Measurements from ENCODE around the gene FLACC1. TPM values are rescaled to one million over a fixed set of nuclear protein-coding genes. Genes with fewer than 3 reads are reported as not detected.

The FLACC1 gene
- total and polyA plus RNA-seq, 2 of the 8 experiments (the other 6 are each of a cell fraction or from before 2014, with no cell fraction given) = 0.58 TPM; not detected in 1

DNA sequence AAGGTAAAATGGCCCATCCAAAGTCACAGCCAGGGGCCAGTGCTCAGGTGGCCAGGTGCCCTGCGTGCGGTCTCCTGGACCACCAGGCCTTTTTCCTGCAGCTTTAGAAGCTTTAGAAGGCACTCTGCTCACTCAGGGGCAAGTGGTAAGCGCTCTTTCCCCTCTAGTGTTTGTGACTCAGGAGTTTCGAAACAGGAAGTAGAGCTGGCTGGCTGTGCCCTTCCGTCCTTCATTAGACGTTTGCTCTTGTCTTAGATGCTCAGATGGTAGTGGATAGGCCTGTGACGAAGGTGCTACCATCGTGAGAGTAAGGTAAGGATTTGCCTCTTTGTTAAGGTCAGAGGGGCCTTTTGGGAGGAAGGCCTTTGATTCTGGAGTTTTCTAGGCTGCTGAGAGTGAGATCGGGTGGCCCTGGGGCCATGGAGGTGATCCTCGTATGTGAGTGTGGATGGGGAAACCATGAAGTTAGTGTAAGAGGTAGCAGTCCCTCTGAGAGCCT, 96.8 kb downstream of the FLACC1 start, which contains the start of gene CASP8:
Gene CASP8, plus strand, starts transcription at position 235 of the 499 bp plus-strand sequence. CDS start 5,951 bp downstream, outside the sequence.
- H3K23me2 ChIP-seq (ENCODE audit: low read depth, low read length) = no peaks in the 10 kb centered on the region
- no peak for FAIRE-seq
- no peaks in the 10 kb centered on the region for H3K79me2 ChIP-seq (ENCODE audit: control insufficient read depth in 1 of 2, insufficient read depth in 2 of 2, low read length in 2 of 2)
- no peak within 1 kb of the TSS for H3K14ac ChIP-seq (ENCODE audit: insufficient read length)
- no peak within 1 kb of the TSS for H3K23ac ChIP-seq (ENCODE audit: insufficient read length)
- H4K5ac ChIP-seq (ENCODE audit: insufficient read length, low read depth, low read length) = no peak within 1 kb of the TSS
- H2AK5ac ChIP-seq (ENCODE audit: low read depth, low read length) = no peak within 1 kb of the TSS
- H2BK12ac ChIP-seq (ENCODE audit: low read depth, low read length) = 0 out of 2 replicates have a peak within 1 kb of the TSS, but pooled peaks have one; percentile 4
- ChIA-PET POLR2A (ENCODE audit: partially characterized antibody) (interaction anchor here (0.7 kb wide), 1 partner anchor 9 kb away, joined by 3 read pairs; no protein-coding TSS in a partner anchor), CTCF (ENCODE audit: partially characterized antibody) (interaction anchor here (0.7 to 2.7 kb wide), 6 partner anchors 15 to 104 kb away, joined by 3 to 21 read pairs (median 4); no protein-coding TSS in a partner anchor)
- H3K4me1 ChIP-seq (replicated peaks in 1 of 4; ENCODE audit: control insufficient read depth in 3 of 4, insufficient read depth in 4 of 4, low read length in 3 of 4) = peaks cover 0 to 9% (median 6%) of the 10 kb centered on the region in 4 experiments; a peak in 6 of 7 replicates
- H3K79me1 ChIP-seq (ENCODE audit: low read depth, low read length) = no peaks in the 10 kb centered on the region
- H3K4ac ChIP-seq (replicated peaks; ENCODE audit: insufficient read length, low read depth, low read length) = no peak within 1 kb of the TSS
- H4K20me1 ChIP-seq (replicated peaks in 1 of 2; ENCODE audit: control insufficient read depth in 1 of 2, insufficient read depth in 2 of 2, low read length in 2 of 2) = no peaks in the 10 kb centered on the region
- 90% methylated on average over 10 of the region's 10 CpGs; no CpG with 5 or more reads in 1 of the 2 experiments for WGBS, 2 experiments (ENCODE audit: extremely low coverage in 1 of 2, insufficient coverage in 1 of 2, insufficient read length in 1 of 2, insufficient replicate concordance in 2 of 2, low coverage in 1 of 2, low lambda C conversion rate in 2 of 2, missing lambda C conversion rate in 1 of 2)
- no peak for DNase-seq (ENCODE audit: low read depth in 1 of 2, low spot score in 2 of 2)
- no peak within 1 kb of the TSS for H3K56ac ChIP-seq (replicated peaks; ENCODE audit: insufficient read length, low read depth, low read length)
- H4K8ac ChIP-seq (ENCODE audit: extremely low read depth, insufficient read depth, low read length) = no peak within 1 kb of the TSS
- no peaks in the 10 kb centered on the region for H3K36me3 ChIP-seq (ENCODE audit: control insufficient read depth in 2 of 4, insufficient read depth in 4 of 4, low read length in 3 of 4)
- peak within 1 kb of the TSS; percentile 11 for H4K91ac ChIP-seq (replicated peaks; ENCODE audit: insufficient read length, low read length)
- H3K4me2 ChIP-seq (ENCODE audit: insufficient read depth in 1 of 2, low read depth in 2 of 2, low read length in 2 of 2) = no peak within 1 kb of the TSS; a peak in 1 of 4 replicates
- no peak within 1 kb of the TSS for H3K27ac ChIP-seq (ENCODE audit: low read depth, low read length)
- H3K4me3 ChIP-seq (ENCODE audit: extremely low read depth in 1 of 4, insufficient read depth in 2 of 4, low read depth in 3 of 4, low read length in 4 of 4) = no peak within 1 kb of the TSS
- H2BK120ac ChIP-seq (replicated peaks; ENCODE audit: low read depth, low read length) = no peak within 1 kb of the TSS
- no peak within 1 kb of the TSS for H2BK5ac ChIP-seq (ENCODE audit: low read depth, low read length)
- no peak within 1 kb of the TSS for H3K18ac ChIP-seq (ENCODE audit: extremely low read depth, low read length)
- H3K27me3 ChIP-seq (replicated peaks in 1 of 4; ENCODE audit: control insufficient read depth in 3 of 4, extremely low read depth in 1 of 4, insufficient read depth in 3 of 4, low read length in 3 of 4) = peaks cover 0 to 3% (median 0%) of the 10 kb centered on the region in 4 experiments; a peak in 1 of 7 replicates
- peak within 1 kb of the TSS; percentile 76 for H2AFZ ChIP-seq (ENCODE audit: low read length)
- H3K9ac ChIP-seq (replicated peaks in 1 of 4; ENCODE audit: extremely low read depth in 1 of 4, low read depth in 3 of 4, low read length in 3 of 4) = no peak within 1 kb of the TSS
- H2BK20ac ChIP-seq (ENCODE audit: low read length) = no peak within 1 kb of the TSS
- no peaks in the 10 kb centered on the region for H3K9me3 ChIP-seq (ENCODE audit: insufficient read depth in 2 of 2, low read depth in 1 of 2, low read length in 1 of 2)
- H2BK15ac ChIP-seq (ENCODE audit: low read length) = 0 out of 2 replicates have a peak within 1 kb of the TSS, but pooled peaks have one; percentile 40
- TF ChIP-seq JUND (IDR thresholded peaks at IDR 0.05; ENCODE audit: low read length) = no peak
- no peak for TF ChIP-seq CREB1 (IDR thresholded peaks at IDR 0.05)
- TF ChIP-seq, protein P1, sequence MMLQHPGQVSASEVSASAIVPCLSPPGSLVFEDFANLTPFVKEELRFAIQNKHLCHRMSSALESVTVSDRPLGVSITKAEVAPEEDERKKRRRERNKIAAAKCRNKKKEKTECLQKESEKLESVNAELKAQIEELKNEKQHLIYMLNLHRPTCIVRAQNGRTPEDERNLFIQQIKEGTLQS (IDR thresholded peaks at IDR 0.05; ENCODE audit: insufficient read depth, low read depth, low read length) = no peak
- TF ChIP-seq FOSL1 (IDR thresholded peaks at IDR 0.05; ENCODE audit: insufficient read depth, low read depth, low read length) = no peak
- TF ChIP-seq TAF1 (IDR thresholded peaks at IDR 0.05; ENCODE audit: low read depth, low read length) = no peak
- no peak for TF ChIP-seq RFX5 (IDR thresholded peaks at IDR 0.05; ENCODE audit: borderline replicate concordance, low read depth, low read length)
- TF ChIP-seq EZH2 (IDR thresholded peaks at IDR 0.05; ENCODE audit: low read depth, low read length, severe bottlenecking) = no peak
- no peak for TF ChIP-seq KDM4A (IDR thresholded peaks at IDR 0.05; ENCODE audit: low read depth, low read length, severe bottlenecking)
- no peak for TF ChIP-seq HDAC2 (IDR thresholded peaks at IDR 0.05; ENCODE audit: borderline replicate concordance in 1 of 2, low read depth in 2 of 2, low read length in 2 of 2)
- no peak for TF ChIP-seq RBBP5 (IDR thresholded peaks at IDR 0.05; ENCODE audit: borderline replicate concordance, low read depth, low read length)
- TF ChIP-seq CEBPB (IDR thresholded peaks at IDR 0.05; ENCODE audit: low read depth, low read length) = no peak
- TF ChIP-seq RNF2 (IDR thresholded peaks at IDR 0.05; ENCODE audit: borderline replicate concordance, low read depth, low read length, missing control alignments, poor library complexity, severe bottlenecking) = no peak

All from H1 (cell line).